ENCODE data around the gene SPDYE6. TPM values are rescaled to one million over a fixed set of nuclear protein-coding genes. Genes with fewer than 3 reads are reported as not detected.
"Not testable (repeated sequence)": the region's sequence is repeated elsewhere in the genome, so short reads cannot be mapped to it uniquely, and the experiment has no call there.

Gene SPDYE6, protein sequence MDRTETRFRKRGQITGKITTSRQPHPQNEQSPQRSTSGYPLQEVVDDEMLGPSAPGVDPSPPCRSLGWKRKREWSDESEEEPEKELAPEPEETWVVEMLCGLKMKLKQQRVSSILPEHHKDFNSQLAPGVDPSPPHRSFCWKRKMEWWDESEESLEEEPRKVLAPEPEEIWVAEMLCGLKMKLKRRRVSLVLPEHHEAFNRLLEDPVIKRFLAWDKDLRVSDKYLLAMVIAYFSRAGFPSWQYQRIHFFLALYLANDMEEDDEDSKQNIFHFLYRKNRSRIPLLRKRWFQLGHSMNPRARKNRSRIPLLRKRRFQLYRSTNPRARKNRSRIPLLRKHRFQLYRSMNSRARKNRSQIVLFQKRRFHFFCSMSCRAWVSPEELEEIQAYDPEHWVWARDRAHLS
- not detected in 2 replicates for total RNA-seq (2014; rRNA removed; shearing (Covaris generic))

DNA sequence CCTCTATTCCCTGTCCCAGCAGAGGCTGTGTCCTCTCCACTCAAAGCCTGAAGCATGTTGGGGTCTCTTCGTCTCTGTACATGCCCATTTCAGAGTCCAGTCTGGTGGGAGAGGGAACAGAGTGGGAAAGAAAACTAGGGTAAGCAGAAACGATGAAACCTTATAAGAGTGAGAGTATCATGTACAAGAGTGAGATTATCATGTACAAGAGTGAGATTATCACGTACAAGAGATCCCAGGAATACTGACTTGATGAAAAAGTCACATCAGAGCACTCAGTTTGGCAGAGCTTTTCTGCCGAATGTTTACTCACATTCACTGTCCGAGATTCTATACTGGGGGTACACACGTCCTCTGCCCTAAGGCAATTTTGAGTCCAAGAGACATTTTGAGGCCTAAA is at the start of gene SPDYE6:
Gene SPDYE6, minus strand, starts transcription at position 101 of the 400 bp plus-strand sequence. CDS start 421 bp downstream, outside the sequence.
- not testable (repeated sequence) for DNase-seq (ENCODE audit: low read depth)

DNA sequence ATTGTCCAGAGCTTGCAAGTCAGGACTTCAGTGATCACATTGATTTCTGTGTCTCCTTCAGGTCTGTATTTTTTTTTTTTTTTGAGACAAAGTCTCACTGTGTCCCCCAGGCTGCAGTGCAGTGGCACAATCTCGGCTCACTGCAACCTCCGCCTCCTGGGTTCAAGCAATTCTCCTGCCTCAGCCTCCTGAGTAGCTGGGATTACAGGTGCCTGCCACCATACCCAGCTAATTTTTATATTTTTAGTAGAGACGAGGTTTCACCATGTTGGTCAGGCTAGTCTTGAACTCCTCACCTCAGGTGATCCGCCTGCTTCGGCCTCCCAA is 48.6 kb upstream of the SPDYE6 start:
- DNase-seq (ENCODE audit: low read depth) = not testable (repeated sequence)

DNA sequence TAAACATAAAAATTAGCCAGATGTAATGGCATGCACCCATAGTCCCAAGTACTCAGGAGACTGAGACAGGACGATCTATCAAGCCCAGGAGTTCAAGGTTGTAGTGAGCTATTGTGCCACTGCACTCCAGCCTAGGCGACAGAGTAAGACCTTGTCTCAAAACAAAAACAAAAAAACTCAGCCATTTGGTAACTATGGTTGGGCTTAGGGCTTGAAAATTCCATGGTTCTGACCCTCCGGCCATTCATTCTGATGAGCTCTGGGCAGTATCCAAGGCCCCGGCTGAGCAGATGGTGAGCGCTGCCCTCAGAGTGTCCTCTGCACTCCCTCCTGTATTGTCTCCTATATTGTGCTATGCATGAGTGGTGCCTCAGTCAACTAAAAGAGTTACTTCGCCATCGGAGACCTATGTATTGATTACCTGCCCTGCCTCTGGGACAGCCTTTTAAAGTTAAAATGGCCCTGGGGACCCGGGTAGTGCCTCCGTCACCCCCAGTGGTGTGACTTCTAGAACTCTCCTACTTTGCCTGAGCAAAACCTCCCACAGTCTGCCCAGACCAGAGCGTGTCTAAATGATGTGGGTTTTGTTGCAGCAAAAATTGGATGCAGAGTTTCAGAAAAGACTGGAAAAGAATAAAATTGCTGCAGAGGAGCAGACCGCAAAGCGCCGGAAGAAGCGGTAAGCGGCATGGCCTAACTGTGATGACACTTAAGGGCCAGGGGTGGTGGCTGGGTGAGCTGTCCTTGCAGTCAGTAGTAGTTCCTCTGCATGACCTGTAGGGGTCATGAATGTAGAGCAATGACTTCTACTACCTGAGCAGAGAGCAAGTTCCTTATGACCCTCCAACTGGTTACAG is 48.0 kb upstream of the SPDYE6 start:
- DNase-seq (ENCODE audit: low read depth) = peak; percentile 67

DNA sequence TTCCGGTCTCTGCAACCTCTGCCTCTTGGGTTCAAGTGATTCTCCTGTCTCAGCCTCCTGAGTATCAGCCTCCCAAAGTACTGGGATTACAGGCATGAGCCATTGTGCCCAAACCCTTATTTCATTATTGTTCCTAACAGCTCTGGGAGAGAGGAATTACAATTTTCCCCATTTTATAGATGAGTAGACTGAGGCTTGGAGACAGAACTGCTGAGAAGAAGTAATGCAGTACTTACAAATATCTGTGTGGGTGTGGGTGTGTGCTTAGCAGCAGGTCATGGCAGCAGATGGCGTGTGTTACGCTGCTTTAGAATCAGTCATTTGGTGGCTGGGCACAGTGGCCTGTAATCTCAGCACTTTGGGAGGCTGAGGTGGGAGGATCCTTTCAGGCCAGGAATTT is 47.3 kb upstream of the SPDYE6 start:
- DNase-seq (ENCODE audit: low read depth) = no peak

DNA sequence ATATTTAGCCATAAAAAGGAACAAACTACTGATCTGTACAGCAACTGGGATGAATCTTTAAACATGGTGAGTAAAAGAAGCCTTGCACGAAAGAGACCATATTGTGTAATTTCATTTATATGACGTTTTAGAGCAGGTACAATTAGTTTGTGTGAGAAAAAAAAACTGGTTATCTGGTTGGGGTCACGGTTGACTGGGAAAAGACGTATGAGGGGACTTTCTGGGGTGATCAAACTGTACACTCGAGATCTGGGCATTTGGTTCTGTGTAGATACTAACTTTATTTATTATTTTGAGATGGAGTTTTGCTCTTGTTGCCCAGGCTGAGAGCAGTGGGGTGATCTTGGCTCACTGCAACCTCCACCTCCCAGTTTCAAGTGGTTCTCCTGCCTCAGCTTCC is 44.1 kb upstream of the SPDYE6 start:
- no peak for DNase-seq (ENCODE audit: low read depth)

DNA sequence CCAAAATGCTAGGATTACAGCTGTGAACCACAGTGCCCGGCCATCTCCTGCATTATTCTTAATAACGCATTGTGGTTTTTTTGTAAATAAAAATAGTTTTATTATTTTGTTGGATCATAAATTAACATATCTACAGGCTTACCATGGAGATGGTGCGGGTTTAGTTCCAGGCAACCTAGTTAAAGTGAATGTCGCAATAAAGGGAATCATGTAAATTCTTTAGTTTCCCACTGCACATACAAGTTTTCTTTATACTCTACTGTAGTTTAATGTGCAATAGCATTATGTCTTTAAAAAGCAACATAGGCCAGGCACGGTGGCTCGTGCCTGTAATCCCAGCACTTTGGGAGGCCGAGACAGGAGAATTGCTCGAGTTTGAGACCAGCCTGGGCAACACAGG is 42.3 kb upstream of the SPDYE6 start:
- no peak for DNase-seq (ENCODE audit: low read depth)

DNA sequence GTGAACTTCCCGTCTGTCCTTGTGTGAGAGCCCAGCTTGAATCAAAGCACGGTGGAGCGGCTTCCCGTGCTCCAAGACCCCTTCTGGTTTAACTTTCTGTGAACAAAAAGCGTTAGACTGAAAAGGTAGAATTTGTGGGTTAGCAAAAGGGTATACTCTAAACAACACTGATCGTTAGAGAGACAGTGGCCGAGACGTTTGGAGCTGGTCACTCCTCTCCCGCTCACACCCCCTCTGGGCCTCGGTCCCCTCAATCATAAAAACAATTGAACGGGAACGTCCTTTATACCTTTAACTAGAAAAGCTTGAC is 40.4 kb upstream of the SPDYE6 start:
- DNase-seq (ENCODE audit: low read depth) = no peak

DNA sequence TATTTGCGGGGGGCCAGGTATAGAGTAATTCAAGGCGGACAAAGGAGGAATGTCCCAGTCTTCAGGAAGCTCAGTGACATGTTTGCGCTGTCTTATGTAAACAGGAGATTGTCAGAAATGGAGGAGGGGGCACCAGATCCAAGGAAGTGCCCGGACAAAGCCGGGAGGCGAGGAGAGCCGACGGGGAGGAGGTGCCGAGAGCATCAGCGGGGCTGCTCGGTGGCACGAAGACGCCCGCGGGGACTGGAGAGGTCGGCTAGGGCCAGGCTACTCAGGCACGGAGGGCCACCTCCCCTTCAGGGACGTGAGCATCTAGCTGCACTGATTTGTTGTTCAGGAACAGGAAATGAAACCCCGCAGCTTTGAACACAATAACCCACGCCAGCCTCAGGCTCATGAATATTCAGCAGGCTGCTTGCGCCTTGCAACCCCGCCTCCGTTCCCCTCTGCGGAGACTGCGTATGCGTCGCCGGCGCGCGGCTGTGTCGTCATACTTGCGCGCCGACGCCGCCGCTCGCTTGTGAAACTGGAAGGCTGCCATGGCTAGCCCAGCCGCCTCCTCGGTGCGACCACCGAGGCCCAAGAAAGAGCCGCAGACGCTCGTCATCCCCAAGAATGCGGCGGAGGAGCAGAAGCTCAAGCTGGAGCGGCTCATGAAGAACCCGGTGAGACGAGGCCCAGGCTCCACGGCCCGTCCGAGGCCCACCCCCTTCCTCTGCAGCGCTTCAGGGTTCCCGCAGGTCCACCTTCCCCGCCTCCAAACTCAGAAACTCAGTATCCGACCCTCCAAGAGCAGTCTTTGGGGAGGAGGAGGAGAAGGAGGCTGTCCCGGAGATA is 39.8 kb upstream of the SPDYE6 start, which contains the start of gene PRKRIP1:
Gene PRKRIP1, plus strand, starts transcription at position 491 of the 837 bp plus-strand sequence. Its CDS starts 49 bp downstream, at position 540.
- DNase-seq (ENCODE audit: low read depth) = peak; percentile 97

DNA sequence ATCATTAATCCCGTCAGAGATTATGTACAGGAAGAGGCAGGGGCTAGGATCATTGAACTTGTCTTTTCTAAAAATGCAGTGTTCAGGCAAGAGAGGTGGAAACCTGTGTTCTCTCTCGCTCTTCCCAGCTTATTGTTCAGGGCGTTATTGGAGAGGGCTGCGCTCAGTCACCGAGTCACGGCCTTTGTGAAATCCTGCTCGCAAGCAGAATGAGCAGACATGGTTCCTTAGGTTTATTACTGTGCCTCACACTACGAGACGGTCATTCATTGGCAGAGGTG is 39.3 kb upstream of the SPDYE6 start:
- DNase-seq (ENCODE audit: low read depth) = no peak

DNA sequence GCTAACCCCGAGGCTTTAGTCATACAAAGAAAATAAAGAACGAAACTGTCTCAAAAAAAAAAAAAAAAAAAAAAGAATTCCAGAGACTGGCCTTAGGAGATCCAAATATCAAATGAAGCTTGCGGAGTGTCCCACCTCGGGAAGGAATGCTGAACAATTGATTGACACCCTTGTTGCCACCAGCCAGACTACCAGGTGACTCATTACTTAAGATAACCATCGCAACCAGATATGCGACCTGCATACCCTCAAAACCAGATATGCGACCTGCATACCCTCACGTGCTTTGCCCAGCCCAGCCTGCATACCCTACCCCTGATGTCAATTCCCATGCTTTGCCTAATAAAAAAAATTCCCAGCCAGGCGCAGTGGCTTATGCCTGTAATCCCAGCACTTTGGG is 37.2 kb upstream of the SPDYE6 start:
- peak; percentile 90 for DNase-seq (ENCODE audit: low read depth)

DNA sequence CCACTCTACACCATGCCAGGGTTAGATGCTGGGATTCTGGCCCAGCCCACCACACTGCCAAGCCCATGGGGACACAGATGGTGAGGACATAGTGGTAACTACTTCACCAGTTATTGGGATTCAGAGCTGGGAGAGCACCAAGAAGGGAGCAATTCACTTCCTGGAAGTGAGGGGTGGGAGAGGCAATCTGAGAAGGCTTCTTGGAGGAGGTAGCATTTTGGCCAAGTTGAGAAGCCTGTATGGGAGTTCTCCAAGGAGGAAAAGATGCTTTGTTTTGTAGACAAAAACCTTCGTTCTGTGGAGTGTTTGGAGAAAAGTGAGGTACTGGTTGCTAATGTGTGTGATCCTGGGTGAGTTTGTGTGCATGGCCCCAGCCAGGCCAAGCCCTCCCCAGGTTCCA is 36.1 kb upstream of the SPDYE6 start:
- DNase-seq (ENCODE audit: low read depth) = no peak

DNA sequence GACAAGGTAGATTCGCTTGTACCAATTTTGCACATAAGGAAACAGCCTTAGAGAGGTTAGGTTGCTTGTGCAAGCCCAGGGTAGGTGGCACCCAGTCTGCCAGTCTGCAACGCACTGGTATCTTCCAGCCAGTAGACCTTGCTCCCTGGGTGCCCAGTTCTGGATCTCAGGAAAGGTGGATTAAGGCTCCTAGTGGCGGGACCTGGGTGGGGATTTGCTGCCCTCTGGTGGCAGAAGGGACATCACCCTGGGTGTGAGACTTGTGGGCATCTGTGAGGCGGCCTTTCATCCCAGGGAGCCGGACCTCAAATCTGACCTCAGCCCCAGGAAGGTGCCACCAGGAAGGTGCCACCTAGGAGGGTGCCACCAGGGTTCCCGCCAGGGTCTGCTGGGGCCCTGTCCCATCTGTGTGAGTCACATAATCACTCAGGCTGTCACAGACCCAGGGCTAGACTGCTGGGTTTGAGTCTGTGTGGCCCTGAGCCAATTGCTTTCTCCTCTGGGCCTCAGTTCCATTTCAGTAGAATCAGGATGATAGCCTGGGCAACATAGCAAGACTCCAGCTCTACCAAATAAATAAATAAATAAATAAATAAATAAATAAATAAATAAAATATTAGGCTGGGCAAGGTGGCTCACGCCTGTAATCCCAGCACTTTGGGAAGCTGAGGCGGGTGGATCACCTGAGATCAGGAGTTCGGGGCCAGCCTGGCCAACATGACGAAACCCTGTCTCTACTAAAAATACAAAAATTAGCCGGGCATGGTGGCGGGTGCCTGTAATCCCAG is 34.6 kb upstream of the SPDYE6 start:
- peak; percentile 74 for DNase-seq (ENCODE audit: low read depth)

DNA sequence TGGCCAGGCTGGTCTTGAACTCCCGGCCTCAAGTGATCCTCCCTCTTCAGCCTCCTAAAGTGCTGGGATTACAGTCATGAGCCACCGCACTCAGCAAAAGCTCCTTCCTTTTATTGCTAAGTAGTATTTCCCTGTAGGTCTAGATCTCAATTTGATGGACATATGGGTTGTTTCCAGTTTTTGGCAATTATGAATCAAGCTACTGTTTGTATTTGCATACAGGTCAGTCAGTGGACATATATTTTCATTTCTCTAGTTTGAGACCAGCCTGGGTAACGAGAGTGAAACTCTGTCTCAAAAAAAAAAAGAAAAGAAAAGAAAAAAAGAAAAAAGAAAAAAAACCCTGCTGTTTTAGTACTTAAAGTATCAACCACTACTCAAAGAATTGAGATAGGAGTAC is 33.6 kb upstream of the SPDYE6 start:
- no peak for DNase-seq (ENCODE audit: low read depth)

DNA sequence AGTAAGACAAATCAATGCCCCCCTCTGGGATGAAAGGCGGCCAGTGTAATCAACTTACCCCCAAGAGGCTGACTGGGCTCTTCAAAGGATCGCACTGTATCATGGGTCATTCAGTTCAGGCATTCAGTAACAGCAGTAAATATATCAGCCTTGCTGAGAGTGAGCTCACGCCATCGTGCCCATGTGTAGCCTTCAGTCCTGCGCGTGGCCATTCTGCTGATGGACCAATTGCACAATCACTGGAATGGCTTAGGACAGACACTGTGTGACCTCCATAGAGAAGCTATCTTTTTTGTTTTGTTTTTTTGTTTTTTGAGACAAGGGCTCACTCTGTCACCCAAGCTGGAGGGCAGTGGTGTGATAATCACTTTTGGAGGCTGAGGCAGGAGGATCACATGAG is 30.8 kb upstream of the SPDYE6 start:
- no peak for DNase-seq (ENCODE audit: low read depth)

DNA sequence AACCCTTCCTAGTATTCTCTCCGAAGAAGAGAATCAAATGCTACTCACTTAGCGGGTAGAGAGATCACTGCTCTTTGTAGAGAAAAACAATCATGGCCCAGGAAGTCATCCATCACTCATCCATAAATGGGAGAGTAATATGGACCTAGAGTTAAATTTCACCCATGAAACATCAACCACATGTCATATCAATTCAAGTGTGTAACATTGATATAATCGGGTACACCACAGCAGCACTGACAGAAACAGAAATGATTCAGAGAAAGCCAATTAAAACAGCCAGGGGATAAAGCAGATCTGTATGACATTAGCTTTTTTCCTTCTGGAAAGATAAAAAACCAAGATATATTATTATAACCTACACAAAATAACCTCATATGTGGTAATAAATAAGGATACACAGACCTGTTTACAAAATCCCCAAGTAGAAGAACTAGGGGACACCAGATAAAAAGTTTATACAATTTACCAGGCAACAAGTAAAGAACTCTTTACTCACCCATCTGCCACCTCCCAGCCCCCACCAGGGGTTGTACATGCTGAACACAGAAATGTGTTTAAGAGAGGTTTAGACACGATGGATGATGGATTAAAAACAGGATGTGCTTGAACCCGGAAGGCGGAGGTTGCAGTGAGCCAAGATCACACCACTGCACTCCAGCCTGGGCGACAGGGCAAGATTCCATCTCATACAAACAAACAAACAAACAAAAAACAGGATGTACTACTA is 25.6 kb upstream of the SPDYE6 start:
- not testable (repeated sequence) for DNase-seq (ENCODE audit: low read depth)

DNA sequence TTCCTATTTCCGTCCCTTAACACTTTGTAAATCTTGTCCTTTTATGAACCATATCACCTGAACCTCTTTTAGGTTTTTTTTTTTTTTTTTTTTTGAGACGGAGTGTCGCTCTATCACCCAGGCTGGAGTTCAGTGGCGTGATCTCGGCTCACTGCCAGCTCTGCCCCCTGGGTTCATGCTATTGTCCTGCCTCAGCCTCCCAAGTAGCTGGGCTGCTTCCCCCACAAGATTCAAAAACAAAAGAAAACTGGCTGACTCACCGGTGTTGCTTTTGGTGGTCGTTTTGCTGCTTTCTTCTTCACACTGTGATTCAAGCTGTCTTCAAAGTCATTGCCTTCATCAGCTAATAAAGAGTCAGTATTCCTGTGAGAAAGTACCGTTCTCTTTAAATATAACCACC is 24.6 kb upstream of the SPDYE6 start:
- DNase-seq (ENCODE audit: low read depth) = not testable (repeated sequence)

DNA sequence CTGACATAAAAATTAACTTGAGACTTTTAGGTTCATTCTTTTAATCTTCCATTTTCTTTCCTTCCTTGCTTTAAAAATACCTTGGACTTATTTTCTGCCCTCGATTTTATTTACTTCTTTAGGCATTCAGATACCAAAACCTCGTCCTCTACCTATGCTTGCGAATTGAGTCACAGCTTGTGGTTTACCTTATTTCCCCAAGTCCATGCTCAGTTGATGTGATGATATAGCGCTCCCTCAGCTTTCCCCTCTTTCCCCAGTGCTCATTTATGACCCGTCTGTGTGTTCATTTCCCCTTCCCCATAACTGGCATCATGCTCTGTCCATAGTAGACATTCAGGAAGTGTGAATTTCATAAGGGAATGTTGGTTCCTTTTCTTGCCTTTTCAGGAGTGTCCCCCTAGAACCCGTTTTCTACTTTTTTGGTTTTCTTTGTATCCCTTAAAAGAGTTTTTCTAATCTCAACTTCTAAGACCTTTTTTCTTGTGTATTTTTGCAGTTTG is 20.8 kb upstream of the SPDYE6 start:
- DNase-seq (ENCODE audit: low read depth) = no peak

DNA sequence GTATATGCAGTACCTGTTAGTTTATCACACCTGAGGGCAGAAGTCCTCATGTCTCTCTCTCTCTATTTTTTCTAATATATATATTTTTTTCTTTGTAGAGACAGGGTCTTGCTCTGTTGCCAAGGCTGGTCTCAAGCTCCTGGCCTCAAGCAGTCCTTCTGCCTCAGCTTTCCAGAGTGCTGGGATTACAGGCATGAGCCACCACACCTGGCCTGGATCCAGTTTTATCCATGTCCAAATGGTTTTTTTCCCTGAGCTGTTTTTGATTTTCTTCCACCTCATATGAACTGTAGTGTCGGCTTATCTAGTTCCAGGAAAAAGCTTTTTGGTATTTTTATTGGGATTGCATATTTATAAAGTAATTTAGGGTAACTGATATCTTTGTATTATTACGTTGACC is 16.6 kb upstream of the SPDYE6 start:
- DNase-seq (ENCODE audit: low read depth) = not testable (repeated sequence)

DNA sequence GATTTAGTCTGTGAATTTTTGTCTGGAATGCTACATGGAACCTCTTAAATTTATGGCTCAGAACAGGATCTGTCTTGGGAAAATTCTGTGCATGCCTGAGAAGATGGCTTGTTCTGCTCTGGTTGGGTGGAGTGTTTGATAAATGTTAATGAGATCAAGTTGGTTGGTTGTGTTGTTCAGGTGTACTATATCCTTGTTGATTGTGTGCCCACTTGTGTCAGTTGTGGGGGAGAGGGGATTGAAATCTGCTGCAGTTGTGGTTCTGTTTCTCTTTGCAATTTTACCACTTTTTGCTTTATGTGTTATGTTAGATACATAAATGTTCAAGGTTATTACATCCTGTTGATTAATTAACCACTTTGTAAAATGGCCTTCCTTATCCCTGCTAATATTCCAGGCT is 13.8 kb upstream of the SPDYE6 start:
- not testable (repeated sequence) for DNase-seq (ENCODE audit: low read depth)

DNA sequence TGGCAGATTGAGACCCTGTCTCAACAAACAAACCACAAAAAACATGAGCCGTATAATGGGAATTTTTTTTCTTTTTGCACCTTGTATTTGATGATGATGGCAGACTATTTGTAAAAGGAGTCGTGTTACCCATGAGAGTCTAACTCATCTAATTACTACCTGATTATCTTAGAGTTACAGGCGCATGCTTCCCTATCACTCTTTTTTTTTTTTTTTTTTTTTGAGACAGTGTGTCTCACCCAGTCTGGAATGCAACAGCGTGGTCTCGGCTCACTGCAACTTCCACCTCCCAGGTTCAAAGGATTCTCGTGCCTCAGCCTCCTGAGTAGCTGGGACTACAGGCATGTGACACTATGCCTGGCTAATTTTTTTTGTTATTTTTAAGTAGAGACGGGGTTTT is 9.1 kb upstream of the SPDYE6 start:
- peak; percentile 24 for DNase-seq (ENCODE audit: low read depth)
